Stomach (tissue), 4 donors: Measurements from ENCODE around the gene FMN1.

Source experiments
- POLR2AphosphoS5 ChIP-seq, 3 donors: sonication (generic); formaldehyde crosslinking; IDR thresholded peaks; one replicate each; pipeline ENCODE4 v1.6.1; 2016; ENCODE audit warnings: antibody characterized with exemption in 3 of 3
- TF ChIP-seq, protein P1 (sequence below), 7 experiments: fragments of 450-650 bp in 4 of 7; fragments of 200-600 bp in 3 of 7; sonication (generic) in 3 of 7; IDR thresholded peaks; one replicate each; pipeline ENCODE4 v1.5.1; 2016 to 2019; ENCODE audit warnings: antibody characterized with exemption in 7 of 7, control low read depth in 2 of 7, mild to moderate bottlenecking in 1 of 7

DNA sequence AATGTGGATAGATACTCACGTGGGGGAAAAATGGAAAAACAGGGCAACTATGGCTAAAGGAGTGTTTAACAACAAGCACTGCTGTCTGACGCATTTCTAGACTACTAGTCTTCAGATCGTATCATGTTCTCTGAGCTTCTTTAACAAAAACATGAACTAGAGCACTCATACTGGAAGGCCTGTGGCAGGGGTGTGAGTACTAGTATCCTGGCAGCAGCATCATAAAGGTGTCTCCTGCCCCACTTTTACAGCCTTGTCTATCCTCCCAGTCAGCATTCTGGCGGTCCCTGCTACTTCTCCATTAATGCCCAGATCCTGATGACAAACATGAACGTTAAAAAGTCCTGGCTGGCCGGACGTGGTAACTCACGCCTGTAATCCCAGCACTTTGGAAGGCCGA, 4.0 kb downstream of the FMN1 start:
- no peak for TF ChIP-seq POLR2AphosphoS5 (IDR thresholded peaks at IDR 0.05)
- TF ChIP-seq, protein P1, sequence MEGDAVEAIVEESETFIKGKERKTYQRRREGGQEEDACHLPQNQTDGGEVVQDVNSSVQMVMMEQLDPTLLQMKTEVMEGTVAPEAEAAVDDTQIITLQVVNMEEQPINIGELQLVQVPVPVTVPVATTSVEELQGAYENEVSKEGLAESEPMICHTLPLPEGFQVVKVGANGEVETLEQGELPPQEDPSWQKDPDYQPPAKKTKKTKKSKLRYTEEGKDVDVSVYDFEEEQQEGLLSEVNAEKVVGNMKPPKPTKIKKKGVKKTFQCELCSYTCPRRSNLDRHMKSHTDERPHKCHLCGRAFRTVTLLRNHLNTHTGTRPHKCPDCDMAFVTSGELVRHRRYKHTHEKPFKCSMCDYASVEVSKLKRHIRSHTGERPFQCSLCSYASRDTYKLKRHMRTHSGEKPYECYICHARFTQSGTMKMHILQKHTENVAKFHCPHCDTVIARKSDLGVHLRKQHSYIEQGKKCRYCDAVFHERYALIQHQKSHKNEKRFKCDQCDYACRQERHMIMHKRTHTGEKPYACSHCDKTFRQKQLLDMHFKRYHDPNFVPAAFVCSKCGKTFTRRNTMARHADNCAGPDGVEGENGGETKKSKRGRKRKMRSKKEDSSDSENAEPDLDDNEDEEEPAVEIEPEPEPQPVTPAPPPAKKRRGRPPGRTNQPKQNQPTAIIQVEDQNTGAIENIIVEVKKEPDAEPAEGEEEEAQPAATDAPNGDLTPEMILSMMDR (IDR thresholded peaks at IDR 0.05): no peak
